HG02623 (cell line): ENCODE measurements around the gene COPG2.
A peak's percentile ranks its signal among the peaks of the same experiment; 100 is the strongest.
"Not testable (repeated sequence)": the region's sequence is repeated elsewhere in the genome, so short reads cannot be mapped to it uniquely, and the experiment has no call there.

Experiments
- ATAC-seq: cut with Tn5 transposase; IDR thresholded peaks from one replicate; pipeline ENCODE4 v1.9.1; 2021; ENCODE audit warnings: moderate library complexity; ENCODE audit not compliant: unreplicated experiment

Gene COPG2, protein sequence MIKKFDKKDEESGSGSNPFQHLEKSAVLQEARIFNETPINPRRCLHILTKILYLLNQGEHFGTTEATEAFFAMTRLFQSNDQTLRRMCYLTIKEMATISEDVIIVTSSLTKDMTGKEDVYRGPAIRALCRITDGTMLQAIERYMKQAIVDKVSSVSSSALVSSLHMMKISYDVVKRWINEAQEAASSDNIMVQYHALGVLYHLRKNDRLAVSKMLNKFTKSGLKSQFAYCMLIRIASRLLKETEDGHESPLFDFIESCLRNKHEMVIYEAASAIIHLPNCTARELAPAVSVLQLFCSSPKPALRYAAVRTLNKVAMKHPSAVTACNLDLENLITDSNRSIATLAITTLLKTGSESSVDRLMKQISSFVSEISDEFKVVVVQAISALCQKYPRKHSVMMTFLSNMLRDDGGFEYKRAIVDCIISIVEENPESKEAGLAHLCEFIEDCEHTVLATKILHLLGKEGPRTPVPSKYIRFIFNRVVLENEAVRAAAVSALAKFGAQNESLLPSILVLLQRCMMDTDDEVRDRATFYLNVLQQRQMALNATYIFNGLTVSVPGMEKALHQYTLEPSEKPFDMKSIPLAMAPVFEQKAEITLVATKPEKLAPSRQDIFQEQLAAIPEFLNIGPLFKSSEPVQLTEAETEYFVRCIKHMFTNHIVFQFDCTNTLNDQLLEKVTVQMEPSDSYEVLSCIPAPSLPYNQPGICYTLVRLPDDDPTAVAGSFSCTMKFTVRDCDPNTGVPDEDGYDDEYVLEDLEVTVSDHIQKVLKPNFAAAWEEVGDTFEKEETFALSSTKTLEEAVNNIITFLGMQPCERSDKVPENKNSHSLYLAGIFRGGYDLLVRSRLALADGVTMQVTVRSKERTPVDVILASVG

DNA sequence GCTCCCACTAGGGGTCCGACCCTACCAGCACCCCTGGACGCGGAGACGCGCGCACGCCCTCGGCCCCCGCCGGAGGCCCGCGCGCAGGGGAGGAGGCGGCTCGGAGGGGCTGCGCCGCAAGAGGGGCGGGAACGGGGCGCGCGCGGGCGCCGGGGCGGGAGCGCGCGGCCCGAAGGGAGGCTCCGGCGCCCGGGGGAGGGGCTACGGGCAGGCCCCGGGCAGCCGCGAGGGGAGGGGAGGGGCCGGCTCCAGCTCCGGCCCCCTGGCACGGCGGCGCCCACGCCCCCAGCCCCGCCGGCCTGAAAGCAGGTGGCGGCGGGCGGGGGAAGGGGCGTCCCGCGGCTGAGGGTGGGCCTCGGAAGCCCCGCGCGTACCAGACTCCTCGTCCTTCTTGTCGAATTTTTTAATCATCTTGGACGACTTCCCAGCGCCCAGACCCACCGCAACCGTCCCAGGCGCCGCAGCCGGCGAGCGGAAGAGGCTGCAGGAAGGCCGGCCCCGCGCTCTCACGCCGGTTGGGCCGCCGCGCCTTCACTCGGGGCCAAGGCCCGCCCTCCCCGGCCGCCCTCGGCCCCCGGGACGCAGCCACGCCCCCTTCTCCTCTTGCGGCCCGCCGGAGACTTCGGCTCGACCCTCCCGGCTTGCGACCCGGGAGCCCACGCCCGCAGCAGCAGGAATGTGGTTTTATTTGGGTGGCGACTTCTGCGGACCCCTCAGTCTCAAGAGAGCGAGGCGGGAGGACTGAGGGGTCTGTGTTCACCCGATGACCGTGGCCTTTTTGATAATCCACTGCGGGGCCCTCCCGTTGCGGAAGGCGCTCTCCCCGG lies at the start of gene COPG2:
TSS of gene COPG2 (minus strand) at position 491 of the 827 bp plus-strand sequence. CDS start at position 411, 80 bp downstream.
- ATAC-seq: peak; percentile 92

DNA sequence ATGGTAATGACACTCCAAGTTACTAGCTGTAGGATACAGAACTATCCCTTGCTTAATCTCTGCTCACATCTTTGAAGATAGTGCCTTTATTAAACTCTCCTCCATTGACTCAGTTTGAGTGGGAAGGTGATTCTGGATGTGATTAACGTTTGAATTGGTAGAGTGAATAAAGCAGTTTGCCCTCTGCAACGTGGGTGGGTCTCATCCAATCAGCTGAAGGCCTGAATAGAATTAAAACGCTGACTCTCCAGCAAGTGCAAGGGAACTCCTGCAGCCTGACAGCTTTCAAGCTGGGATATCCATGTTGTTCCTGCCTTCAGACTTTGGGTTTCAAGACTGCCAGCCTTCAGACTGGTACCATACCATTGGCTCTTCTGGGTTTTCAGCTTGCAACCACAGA lies 43.9 kb upstream of the COPG2 start:
- ATAC-seq: no peak

DNA sequence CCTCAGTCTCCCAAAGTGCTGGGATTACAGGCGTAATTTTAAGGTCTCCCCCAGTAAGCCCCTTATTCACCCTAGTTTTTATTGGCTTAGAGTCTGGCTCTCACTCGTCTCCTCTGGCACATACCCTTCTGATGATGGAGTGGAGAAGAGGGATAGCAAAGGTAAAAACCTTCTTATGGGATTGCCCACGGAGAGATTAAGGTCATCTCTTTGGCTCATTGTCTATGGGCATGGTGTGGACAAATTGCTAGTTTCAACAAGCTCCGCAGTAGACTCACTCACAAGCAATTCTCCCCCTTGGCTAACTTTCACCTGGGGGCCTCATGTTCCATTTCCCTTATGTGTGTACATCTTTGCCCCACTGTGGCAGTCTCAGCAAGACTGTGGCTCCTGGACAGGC lies 40.2 kb upstream of the COPG2 start:
- no peak for ATAC-seq

DNA sequence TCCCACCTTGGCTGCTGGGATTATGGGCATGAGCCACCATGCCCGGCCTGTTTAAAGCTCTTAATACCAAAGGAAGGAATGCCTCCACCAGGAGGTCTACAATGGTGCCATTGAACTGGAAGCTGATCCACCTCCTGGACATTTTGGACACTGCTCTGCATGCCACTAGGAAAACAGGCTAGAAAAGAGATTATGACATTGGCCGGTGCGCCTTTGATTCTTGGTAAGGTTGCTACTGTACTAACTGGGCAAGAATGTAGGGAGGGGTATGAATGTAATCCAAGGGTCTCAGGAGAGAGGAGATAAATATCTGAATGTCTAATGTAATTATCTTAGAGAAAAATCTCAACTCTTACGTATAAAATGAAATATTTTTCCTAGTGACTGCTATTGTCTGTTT lies 39.5 kb upstream of the COPG2 start:
- no peak for ATAC-seq

DNA sequence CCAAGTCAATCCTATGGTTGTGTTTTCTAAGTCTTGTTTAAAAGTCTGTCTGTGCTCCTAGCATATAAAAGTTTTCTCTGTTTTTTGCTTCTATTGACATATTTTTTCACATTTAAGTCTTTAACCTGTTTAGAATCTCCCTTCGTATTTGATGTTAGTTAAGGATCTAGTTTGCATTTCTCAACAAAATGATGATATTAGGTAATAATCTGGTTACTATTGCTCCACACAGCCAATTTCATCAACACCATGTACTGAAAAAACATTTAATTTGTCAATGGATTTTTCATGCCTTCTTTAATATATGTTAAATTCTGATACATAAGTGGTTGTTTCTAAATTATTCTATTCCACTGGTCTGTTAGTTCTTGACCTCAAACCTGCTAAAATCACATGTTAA lies 35.3 kb upstream of the COPG2 start:
- no peak for ATAC-seq

DNA sequence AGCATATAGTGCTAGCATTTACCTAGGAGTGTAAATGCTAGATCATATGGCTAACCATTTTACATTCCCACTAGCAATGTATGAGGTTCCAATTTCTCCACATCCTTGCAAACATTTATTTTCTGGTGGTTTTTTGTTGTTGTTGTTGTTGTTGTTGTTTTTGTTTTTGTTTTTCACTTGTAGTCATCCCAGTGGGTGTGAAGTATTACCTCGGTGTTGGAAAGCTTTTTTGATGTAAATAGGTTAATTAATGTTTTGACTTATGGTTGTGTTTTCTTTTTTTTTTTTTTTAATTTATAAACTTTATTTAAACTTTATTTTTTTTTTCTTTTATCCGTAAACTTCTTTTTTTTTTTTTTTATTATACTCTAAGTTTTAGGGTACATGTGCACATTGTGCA lies 33.1 kb upstream of the COPG2 start:
- no peak for ATAC-seq

DNA sequence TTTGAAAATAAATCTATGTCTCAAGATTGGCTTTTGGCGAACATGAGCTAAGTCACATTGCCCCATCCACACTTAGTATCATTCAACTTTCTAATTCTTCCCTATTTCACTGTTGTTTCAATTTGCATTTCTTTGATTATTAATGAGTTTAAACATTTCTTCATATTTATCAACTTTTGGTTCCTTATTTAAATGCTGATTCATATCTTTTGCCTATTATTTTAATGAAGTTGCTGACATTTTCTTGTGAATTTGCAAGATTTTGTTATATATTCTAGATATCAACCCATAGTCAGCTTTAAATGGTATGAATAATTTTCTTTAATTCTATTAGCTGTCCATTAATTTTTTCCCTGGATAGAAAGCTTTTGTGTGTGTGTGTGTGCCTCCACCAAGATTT lies 32.2 kb upstream of the COPG2 start:
- no peak for ATAC-seq

DNA sequence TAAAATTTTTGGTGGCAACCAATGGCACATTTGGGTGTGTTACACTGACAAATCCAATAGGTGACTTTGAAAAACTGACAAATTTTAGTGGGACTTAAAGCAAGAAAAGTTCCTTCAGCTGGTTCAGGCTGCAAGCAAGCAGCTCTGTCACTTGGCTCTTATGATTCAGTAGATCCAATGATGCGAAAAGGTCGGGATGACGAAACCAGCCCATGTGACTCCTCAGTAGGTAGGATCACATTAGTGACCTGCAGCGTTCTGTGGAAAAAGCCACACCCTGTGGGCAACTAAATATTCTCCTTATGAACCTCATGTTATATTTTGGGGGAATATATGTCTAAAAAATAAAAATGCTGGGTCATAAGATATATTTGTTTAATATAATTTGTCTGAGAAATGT lies 31.1 kb upstream of the COPG2 start:
- no peak for ATAC-seq

DNA sequence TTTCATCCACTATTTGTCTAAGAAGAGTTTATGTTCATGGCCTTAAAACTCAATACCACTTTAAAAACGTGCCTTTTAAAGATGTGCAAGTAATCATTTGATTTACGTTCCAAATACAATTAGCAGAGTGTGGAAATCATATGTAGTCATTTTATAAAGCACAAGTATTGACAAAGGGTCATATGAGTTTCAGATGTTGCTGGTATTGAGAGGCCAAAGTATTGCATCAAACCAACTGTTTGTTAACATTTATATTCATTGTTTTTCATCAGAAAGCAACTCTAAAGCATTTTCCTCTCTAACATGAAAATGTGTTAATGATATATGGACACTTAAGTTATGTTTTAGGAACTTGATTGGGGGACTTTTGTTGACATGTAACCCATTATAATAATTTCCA lies 29.3 kb upstream of the COPG2 start:
- no peak for ATAC-seq

DNA sequence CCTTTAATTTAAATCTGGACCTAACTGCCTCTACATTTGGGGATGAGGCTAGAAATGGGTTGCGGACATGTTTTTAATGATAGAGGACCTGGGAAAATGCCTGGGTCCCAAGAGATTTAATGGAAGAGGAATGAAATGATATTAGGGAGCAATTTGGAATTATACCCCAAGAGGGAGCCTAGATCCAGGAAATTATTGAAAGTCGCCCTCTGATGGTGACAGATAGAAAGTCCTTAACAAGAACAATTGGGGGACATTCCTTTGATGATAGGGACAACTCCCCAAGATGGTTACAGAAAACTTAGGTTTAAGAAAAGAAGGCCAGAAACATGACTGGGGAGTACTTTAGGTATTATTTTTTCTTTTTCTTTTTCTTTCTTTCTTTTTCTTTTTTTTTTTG lies 27.3 kb upstream of the COPG2 start:
- no peak for ATAC-seq

DNA sequence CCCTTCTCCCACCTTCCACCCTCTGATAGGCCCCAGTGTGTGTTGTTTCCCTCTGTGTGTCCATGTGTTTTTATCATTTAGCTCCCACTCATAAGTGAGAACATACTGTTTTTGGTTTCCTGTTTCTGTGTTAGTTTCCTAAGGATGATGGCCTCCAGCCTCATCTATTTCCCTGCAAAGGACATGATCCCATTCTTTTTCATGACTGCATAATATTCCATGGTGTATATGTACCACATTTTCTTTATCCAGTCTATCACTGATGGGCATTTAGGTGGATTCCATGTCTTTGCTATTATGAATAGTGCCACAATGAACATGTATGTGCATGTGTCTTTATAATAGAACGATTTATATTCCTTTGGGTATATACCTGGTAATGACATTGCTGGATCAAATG lies 23.8 kb upstream of the COPG2 start:
- not testable (repeated sequence) for ATAC-seq

DNA sequence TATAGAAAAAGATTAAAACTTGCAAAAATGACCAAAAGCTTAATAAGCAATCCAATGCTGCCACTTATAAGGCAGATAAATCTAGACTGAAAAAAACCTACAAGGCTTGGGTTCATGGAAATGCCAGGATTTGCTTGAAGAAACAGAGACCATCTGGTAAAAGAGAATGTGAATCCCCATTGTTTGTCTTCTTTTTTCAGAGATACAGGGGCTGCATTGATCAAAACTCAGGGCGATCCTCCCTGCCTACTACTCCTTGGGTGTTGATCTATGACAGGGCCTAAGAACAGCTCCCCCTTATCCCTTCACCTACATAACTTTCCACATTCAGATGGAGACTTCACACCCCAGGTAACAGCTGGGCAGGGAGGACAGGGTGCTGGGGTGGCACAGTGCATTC lies 21.1 kb upstream of the COPG2 start:
- ATAC-seq: no peak

DNA sequence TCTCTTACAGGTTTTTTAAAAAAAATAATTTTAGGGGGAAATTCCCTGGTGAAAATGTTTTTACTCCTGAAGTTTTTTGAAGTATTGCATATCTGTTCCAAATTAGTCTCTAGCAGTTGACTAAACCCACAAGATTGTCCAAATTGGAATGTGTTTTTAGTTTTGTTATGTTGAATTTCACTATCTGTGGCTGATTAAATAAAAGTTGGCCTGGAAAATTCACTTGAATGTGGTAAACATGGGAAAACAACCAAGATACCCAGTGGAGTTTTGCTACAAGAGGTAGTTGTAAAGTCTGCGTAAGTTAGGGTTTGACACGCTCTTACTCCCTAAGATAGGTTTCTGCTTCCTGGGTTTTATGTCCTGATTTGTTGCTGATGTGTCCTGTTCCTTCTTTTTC lies 14.5 kb upstream of the COPG2 start:
- ATAC-seq: no peak

DNA sequence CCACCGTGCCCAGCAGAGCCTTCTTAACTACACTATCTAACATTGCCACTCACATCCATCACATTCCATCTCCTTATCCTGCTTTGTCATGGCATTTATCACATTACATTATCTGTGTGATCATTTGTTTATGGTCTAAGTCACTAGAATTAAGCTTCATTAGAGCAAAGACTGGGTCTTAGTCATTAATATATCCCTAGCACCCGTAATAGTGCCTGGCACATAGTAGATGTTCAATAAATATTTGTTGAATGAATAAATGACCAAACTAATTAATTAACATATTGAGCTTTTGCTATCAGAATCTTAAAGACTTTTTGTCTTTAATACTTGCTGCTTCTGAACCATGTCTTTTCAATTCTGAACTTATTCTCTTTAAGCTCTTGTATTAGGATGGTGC lies 5.9 kb upstream of the COPG2 start:
- no peak for ATAC-seq

DNA sequence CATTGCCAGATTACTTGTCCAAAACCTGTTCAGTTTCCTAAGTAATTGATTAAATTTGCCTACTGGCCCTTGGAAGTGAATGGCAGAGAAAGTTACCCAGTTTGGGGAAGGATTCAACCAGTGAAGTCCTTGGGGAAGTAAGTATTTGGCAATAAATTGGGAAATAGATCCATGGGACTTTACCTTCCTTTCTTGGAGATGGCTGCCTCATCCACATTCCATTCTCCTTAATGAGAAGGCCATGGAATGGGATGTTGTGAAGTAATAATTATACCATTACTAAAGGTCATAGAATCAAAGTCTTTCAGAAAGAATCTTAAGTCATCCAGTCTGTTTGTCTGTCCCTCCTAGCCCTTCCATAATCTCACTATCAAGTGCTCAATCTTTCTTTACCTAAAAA lies 4.5 kb upstream of the COPG2 start:
- no peak for ATAC-seq

DNA sequence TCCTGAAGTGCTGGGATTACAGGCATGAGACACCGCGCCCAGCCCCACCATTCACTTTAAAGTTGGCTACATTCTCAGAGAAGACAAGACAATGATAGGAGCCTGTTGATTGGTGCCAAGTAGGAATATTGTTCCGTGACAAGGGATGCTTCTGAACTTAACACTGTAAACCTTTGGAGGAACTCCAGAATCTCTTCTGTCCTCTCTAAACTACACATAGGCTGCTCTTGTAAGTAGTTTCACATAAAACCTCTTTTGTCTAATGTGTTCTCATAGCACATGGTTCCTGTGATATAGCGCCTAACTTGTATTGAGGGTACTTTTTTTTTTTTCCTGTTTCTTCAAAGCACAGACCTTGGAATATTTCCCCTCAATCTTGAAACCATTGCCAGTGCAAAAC lies 3.6 kb upstream of the COPG2 start:
- ATAC-seq: no peak

DNA sequence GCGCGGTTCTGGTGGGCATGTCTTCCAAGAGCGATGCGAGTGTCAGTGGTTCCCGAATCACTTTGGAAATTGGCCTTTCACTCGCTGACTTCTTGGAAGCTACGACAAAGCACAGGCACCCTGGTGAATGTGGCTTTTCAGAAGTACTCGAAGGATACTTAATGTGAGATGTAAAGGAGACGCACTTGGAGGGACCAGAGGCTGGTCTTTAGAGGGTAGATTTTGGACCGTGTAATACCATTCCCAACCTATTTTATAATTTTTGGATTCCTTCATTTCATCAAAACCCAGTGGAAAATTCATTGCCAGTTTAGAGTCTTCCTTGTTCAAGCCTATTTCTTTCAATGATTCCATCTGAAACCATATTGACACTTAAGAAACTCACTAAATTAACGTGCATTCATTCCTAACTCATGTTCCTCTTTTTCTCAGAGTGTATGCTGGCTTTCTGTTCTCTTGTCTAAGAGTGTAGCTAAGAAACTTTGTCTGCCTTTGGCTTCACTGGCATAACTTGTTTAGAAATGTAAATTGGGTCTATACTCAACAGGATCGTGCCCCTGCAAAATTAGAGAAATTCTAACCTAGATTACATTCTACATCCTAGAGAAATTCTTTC lies 645 bp upstream of the COPG2 start:
- no peak for ATAC-seq

DNA sequence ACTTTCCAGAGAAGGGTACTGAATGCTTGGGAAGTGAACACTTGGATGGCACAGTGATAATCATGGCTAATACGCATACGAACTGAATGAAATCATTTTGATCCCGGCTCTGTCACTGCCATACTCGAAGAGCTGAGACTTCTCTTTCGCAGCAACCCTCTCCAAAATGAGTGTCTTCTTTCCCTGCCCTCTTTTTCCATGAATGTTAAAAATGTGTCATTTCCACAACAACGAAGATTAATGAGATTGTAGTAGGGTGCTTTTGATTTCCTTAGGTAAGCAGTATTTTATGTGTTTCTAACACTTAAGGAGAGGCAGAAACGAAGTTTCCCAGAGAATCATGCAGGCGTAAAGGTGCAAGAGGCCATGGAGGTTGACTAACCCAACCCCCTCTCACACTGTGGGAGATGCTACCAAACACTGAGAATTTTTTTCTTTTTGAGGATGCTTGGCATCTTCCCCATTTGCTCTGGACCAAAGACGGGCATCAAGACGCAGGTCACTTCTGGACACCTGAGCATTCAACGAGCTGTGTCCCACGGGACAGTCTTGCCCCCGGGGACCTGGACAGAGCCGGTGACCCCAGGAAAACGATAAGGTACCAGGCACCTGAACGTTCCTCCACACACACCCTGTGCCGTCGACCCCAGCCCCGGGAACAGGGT lies 823 bp downstream of the COPG2 start:
- ATAC-seq: no peak

DNA sequence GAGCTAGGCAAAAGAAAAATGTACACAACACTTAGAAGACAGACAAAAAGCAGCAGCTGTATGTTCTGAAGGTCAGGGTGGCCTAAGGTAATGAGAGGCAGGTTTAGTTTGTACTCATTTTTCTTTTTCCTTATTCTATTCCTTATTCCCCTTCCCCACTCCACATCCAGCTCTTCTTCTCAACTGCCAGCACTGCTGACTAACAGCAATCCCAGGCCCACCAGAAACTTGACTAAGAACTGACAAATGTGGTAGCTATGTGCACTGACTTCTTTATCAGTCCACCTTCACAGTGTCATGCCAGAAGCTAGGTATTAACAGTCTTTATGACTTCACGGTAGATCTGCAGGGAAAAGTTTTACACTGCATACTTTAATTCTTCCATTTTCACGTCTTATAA lies 6.1 kb downstream of the COPG2 start:
- no peak for ATAC-seq

DNA sequence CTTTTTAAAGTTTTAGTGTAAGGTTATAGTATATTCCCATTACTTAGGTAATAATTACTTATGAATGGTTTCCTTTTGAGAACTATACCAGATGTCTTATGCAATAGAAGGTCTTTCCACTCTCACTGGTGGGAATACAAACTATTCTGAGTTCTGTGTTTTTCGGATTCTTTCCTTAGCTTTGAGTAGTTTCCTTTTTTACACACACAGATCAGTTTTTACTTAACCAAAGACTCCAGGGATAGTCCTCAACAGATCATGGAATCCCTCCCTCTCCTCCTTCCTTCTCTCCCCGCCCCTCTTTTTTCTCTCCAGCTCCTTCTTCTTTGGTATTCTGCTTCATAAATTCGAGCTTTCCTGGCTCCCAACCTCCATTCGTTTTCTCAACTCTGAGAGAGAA lies 13.3 kb downstream of the COPG2 start:
- ATAC-seq: no peak
